ENCODE results near the gene PCIF1.

DNA sequence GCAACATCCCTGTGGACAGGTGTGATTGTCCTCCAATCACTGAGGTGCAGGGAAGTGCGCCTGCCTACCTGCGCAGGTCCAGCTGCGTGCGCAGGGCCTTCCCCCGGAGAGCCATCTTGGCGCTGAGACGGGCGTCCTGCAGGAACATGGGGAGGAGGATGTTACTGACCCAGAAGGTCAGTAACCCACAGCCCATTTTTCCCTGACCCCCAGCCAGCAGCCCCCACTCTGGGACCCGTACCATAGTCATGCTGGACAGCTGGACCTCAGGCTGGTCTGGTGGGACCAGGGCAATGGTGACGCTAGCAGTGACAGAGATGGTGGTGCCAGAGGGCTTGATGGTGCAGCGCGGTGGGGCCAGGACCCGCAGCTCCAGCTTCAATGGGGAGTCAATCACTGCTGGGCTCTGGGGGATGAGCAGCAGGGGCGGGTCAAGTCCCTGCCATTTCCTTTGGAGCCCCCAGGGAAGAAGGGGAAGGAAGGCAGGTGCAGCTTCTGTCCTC lies 32.2 kb upstream of the PCIF1 start:
- TF ChIP-seq, protein P1, sequence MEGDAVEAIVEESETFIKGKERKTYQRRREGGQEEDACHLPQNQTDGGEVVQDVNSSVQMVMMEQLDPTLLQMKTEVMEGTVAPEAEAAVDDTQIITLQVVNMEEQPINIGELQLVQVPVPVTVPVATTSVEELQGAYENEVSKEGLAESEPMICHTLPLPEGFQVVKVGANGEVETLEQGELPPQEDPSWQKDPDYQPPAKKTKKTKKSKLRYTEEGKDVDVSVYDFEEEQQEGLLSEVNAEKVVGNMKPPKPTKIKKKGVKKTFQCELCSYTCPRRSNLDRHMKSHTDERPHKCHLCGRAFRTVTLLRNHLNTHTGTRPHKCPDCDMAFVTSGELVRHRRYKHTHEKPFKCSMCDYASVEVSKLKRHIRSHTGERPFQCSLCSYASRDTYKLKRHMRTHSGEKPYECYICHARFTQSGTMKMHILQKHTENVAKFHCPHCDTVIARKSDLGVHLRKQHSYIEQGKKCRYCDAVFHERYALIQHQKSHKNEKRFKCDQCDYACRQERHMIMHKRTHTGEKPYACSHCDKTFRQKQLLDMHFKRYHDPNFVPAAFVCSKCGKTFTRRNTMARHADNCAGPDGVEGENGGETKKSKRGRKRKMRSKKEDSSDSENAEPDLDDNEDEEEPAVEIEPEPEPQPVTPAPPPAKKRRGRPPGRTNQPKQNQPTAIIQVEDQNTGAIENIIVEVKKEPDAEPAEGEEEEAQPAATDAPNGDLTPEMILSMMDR (IDR thresholded peaks at IDR 0.05; ENCODE audit: insufficient read depth, low read depth, low read length): no peak
- TF ChIP-seq EZH2 (IDR thresholded peaks at IDR 0.05; ENCODE audit: insufficient read depth, low read length): no peak

Data from astrocyte (in vitro differentiated cells and primary cell).